Cardiac fibroblast (primary cell): ENCODE measurements around the gene FGGY.

Experiments
- DNase-seq, 2 donors: peaks; one replicate each; pipeline versions ENCODE4 v3.0.0 to v3.0.0-alpha.2; 2010; ENCODE audit warnings: low read depth in 2 of 2
- H3K4me3 ChIP-seq, 2 donors: replicated peaks in 1 of 2; 1 replicate in 1 of 2; 2 replicates in 1 of 2; pipeline ENCODE4 v1.5.1; 2011; ENCODE audit warnings: low read depth in 2 of 2, low read length in 2 of 2, mild to moderate bottlenecking in 2 of 2, moderate library complexity in 1 of 2
- CTCF ChIP-seq: IDR thresholded peaks from one replicate; pipeline ENCODE4 v1.5.1; 2011; ENCODE audit warnings: low read depth, mild to moderate bottlenecking, low read length, inconsistent platforms

FGGY gene

DNA sequence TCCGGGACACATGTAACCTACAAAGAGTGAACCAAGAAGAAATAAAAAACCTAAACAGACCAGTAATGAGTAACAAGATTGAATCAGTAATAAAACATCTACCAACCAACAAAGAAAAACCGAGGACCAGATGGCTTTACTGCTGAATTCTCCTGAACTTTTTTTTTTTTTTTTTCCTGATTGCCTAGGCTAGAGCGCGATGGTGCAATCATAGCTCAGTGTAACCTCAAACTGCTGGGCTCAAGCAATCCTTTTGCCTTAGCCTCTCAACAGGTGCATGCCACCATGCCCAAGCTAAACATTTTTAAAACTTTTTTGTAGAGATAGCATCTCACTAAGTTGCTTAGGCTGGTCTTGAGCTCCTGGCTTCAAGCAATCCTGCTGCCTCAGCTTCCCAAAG is 11.2 kb upstream of the FGGY start:
- TF ChIP-seq CTCF, result no peak
- no peak overlapping the region for H3K4me3 ChIP-seq
- DNase-seq, result no peak

GRCh38 chr1:59288046-59288445 is 8.8 kb upstream of the FGGY start:
- DNase-seq, result no peak
- no peak for TF ChIP-seq CTCF
- no peak overlapping the region for H3K4me3 ChIP-seq

DNA sequence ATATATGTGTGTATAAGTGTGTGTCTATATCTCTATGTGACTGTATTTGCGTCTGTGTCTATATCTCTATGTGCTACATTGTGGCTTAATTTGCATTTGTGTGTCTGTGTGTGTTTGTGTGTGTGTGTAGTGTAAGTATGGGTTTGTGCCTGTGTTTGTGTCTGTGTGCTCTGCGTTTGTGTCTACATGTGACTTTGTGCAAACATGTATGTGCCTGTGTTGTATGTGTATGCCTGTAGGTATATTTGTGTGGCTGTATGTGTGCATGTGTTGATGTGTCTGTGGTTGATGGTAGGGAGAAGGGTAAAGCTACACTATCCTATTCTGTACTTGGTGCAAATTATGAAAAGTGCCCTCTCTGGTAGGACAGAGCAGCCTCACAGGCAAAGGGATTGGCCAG is 7.3 kb upstream of the FGGY start:
- no peak overlapping the region for H3K4me3 ChIP-seq
- no peak for DNase-seq
- no peak for TF ChIP-seq CTCF

GRCh38 chr1:59290193-59290949 is 6.5 kb upstream of the FGGY start:
- TF ChIP-seq CTCF, result peak; percentile 52
- DNase-seq, result peak; percentile 52 to 73
- H3K4me3 ChIP-seq, result no peak overlapping the region

GRCh38 chr1:59291561-59291960 is 5.3 kb upstream of the FGGY start:
- no peak overlapping the region for H3K4me3 ChIP-seq
- TF ChIP-seq CTCF, result no peak
- DNase-seq, result no peak

DNA sequence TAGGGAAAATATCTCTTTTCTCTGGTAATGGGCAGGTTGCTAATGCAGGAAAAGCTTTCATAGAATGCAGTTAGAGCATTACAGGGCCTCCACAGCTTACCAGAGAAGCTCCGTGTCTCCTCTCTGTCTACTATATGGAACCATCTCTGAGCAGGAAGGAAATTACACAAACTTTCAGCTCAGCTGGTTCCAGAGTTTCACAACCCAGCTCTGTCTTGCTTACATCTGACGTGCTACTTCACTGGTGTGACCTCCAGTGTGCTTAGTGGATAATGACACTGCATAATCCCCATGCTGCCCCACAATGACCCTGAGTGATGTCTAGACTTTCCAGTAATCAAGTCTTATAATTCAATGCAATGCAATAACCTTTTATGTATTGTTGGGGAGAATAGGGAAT is 4.3 kb upstream of the FGGY start:
- TF ChIP-seq CTCF, result no peak
- DNase-seq, result peak; percentile 91 to 94
- no peak overlapping the region for H3K4me3 ChIP-seq

DNA sequence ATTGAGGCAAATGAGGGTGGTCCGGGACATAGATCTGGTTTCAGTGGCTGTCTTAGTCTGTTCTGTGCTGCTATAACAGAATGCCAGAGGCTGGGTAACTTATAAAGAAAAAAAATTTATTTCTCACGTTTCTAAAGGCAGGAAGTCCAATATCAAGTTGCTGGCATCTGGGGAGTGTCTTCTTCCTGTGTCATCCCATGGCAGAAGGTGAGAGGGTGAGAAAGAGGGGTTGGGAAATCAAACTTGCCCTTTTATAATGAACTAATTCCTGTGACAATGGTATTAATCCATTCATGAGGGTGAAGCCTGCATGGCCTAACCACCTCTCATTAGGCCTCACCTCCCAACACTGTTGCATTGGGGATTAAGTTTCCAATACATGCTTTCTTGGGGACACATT is 3.7 kb upstream of the FGGY start:
- H3K4me3 ChIP-seq, result no peak overlapping the region
- DNase-seq, result no peak
- TF ChIP-seq CTCF, result no peak
